MM.1S (cell line): ENCODE data around the gene CNPY2.
"Not testable (repeated sequence)": the region's sequence is repeated elsewhere in the genome, so short reads cannot be mapped to it uniquely, and the experiment has no call there.

Experiments
- DNase-seq: peaks from one replicate; pipeline ENCODE4 v3.0.0-alpha.2; 2015
- H2AFZ ChIP-seq: fragments of 300-600 bp; sonication (generic); 2 replicates; pipeline ENCODE4 v1.6.0; 2016; ENCODE audit warnings: antibody characterized with exemption, low read length
- H3F3A ChIP-seq: fragments of 300-600 bp; sonication (generic); 2 replicates; pipeline ENCODE4 v1.6.1; 2016; ENCODE audit warnings: mild to moderate bottlenecking, antibody characterized with exemption, low read length, moderate library complexity, mixed read lengths; ENCODE audit not compliant: insufficient read depth
- H3K27ac ChIP-seq: fragments of 300-600 bp; sonication (generic); 2 replicates; pipeline ENCODE4 v1.5.1; 2016; ENCODE audit warnings: mild to moderate bottlenecking, low read length
- H3K27me3 ChIP-seq: fragments of 300-600 bp; sonication (generic); replicated peaks from 2 replicates; pipeline ENCODE4 v1.6.0; 2016; ENCODE audit warnings: low read length; ENCODE audit not compliant: insufficient read depth
- H3K36me3 ChIP-seq: fragments of 300-600 bp; sonication (generic); replicated peaks from 2 replicates; pipeline ENCODE4 v1.6.1; 2016; ENCODE audit warnings: mild to moderate bottlenecking, low read length, mixed read lengths; ENCODE audit not compliant: insufficient read depth
- H3K4me1 ChIP-seq: fragments of 300-600 bp; sonication (generic); 2 replicates; pipeline ENCODE4 v1.6.1; 2016; ENCODE audit warnings: low read length, mixed read lengths
- H3K4me2 ChIP-seq: fragments of 300-600 bp; sonication (generic); 2 replicates; pipeline ENCODE4 v1.6.0; 2016; ENCODE audit warnings: low read depth, low read length
- H3K4me3 ChIP-seq: fragments of 300-600 bp; sonication (generic); 2 replicates; pipeline ENCODE4 v1.5.1; 2016; ENCODE audit warnings: low read length, mixed read lengths
- H3K79me2 ChIP-seq: fragments of 300-600 bp; sonication (generic); 2 replicates; pipeline ENCODE4 v1.6.1; 2016; ENCODE audit warnings: mixed run types, low read length, mixed read lengths
- H3K9ac ChIP-seq: fragments of 300-600 bp; sonication (generic); 2 replicates; pipeline ENCODE4 v1.6.1; 2016; ENCODE audit warnings: low read length, mixed read lengths
- H3K9me2 ChIP-seq: fragments of 300-600 bp; sonication (generic); replicated peaks from 2 replicates; pipeline ENCODE4 v1.6.1; 2016; ENCODE audit warnings: mild to moderate bottlenecking, low read length, mixed read lengths; ENCODE audit not compliant: insufficient read depth
- H3K9me3 ChIP-seq: fragments of 300-600 bp; sonication (generic); replicated peaks from 2 replicates; pipeline ENCODE4 v1.6.1; 2016; ENCODE audit warnings: mild to moderate bottlenecking, low read length, mixed read lengths; ENCODE audit not compliant: insufficient read depth
- H4K20me1 ChIP-seq: fragments of 300-600 bp; sonication (generic); 2 replicates; pipeline ENCODE4 v1.6.1; 2016; ENCODE audit warnings: mild to moderate bottlenecking, low read length, moderate library complexity, mixed read lengths; ENCODE audit not compliant: insufficient read depth
- CTCF ChIP-seq: fragments of 300-600 bp; sonication (generic); IDR thresholded peaks from 2 replicates; pipeline ENCODE4 v1.5.1; 2016; ENCODE audit warnings: antibody characterized with exemption, low read length, mixed read lengths
- EZH2 ChIP-seq: fragments of 300-600 bp; sonication (generic); optimal IDR thresholded peaks from 2 replicates; pipeline ENCODE3; 2017; ENCODE audit warnings: low read depth, mild to moderate bottlenecking, antibody characterized with exemption, low read length, mixed read lengths
- EZH2phosphoT487 ChIP-seq: fragments of 300-600 bp; sonication (generic); IDR thresholded peaks from 2 replicates; pipeline ENCODE4 v1.6.1; 2018; ENCODE audit warnings: antibody characterized with exemption, low read length

The CNPY2 gene

GRCh38 chr12:56278905-56279304 is 36.9 kb downstream of the CNPY2 start:
- no peak for TF ChIP-seq EZH2
- no peak for TF ChIP-seq CTCF
- no peak for TF ChIP-seq EZH2phosphoT487
- H3K9ac ChIP-seq = no peak overlapping the region
- peaks cover 21% of the 10 kb centered on the region for H3K36me3 ChIP-seq
- H3F3A ChIP-seq = no peaks in the 10 kb centered on the region
- no peak overlapping the region for H2AFZ ChIP-seq
- no peaks in the 10 kb centered on the region for H3K9me3 ChIP-seq
- H3K4me1 ChIP-seq = no peaks in the 10 kb centered on the region
- H3K4me3 ChIP-seq = no peak overlapping the region
- H3K27me3 ChIP-seq = no peaks in the 10 kb centered on the region
- H3K27ac ChIP-seq = no peak overlapping the region
- no peaks in the 10 kb centered on the region for H3K9me2 ChIP-seq
- H3K79me2 ChIP-seq = no peaks in the 10 kb centered on the region
- H4K20me1 ChIP-seq = no peaks in the 10 kb centered on the region
- DNase-seq = no peak
- H3K4me2 ChIP-seq = no peak overlapping the region

GRCh38 chr12:56274299-56274698 is 41.5 kb downstream of the CNPY2 start:
- TF ChIP-seq EZH2 (no peak), EZH2phosphoT487 (no peak), CTCF (no peak)
- no peak overlapping the region for H3K4me2 ChIP-seq

GRCh38 chr12:56272468-56272867 is 43.3 kb downstream of the CNPY2 start:
- H2AFZ ChIP-seq, H3K9me3 ChIP-seq, H3K27me3 ChIP-seq, H4K20me1 ChIP-seq, H3K4me2 ChIP-seq, H3K9me2 ChIP-seq, H3K4me3 ChIP-seq, H3K4me1 ChIP-seq, H3K27ac ChIP-seq, H3K9ac ChIP-seq, H3K79me2 ChIP-seq, DNase-seq: not testable (repeated sequence)
- H3K36me3 ChIP-seq = peaks cover 17% of the 10 kb centered on the region
- peaks cover 30% of the 10 kb centered on the region for H3F3A ChIP-seq

More at GRCh38 chr12:56274299-56274698, 41.5 kb downstream of the CNPY2 start:
- no peaks in the 10 kb centered on the region for H3K27me3 ChIP-seq
- H3K4me1 ChIP-seq = no peaks in the 10 kb centered on the region
- no peak overlapping the region for H3K4me3 ChIP-seq
- H4K20me1 ChIP-seq = no peaks in the 10 kb centered on the region
- H3K9me3 ChIP-seq = no peaks in the 10 kb centered on the region
- peaks cover 21% of the 10 kb centered on the region for H3K36me3 ChIP-seq
- no peak overlapping the region for H3K9ac ChIP-seq
- H3K27ac ChIP-seq = no peak overlapping the region
- H3K79me2 ChIP-seq = no peaks in the 10 kb centered on the region
- H2AFZ ChIP-seq = no peak overlapping the region
- DNase-seq = no peak
- no peaks in the 10 kb centered on the region for H3K9me2 ChIP-seq
- H3F3A ChIP-seq = peaks cover 16% of the 10 kb centered on the region; the same call in 1 of the 2 replicates

- no peaks in the 10 kb centered on the region for H3K9me2 ChIP-seq
- no peak overlapping the region for H2AFZ ChIP-seq
- H3K4me2 ChIP-seq = no peak overlapping the region
- H3K9me3 ChIP-seq = no peaks in the 10 kb centered on the region
- no peaks in the 10 kb centered on the region for H3K79me2 ChIP-seq
- H3K36me3 ChIP-seq = peaks cover 16% of the 10 kb centered on the region
- no peak overlapping the region for H3K4me3 ChIP-seq
- DNase-seq = no peak
- H3K9ac ChIP-seq = no peak overlapping the region
- peaks cover 33% of the 10 kb centered on the region for H3F3A ChIP-seq
- TF ChIP-seq EZH2 (no peak), EZH2phosphoT487 (no peak), CTCF (peak; percentile 42)
- H3K27ac ChIP-seq = no peak overlapping the region
- H3K4me1 ChIP-seq = peaks cover 4% of the 10 kb centered on the region; the same call in 1 of the 2 replicates
- no peaks in the 10 kb centered on the region for H3K27me3 ChIP-seq
- H4K20me1 ChIP-seq = no peaks in the 10 kb centered on the region
Measured at GRCh38 chr12:56271031-56271430, 44.8 kb downstream of the CNPY2 start.
